Liver (tissue), 3 donors: Measurements from ENCODE around the gene RREB1.
A peak's percentile ranks its signal among the peaks of the same experiment; 100 is the strongest.

Source experiments
- ATF3 ChIP-seq: IDR thresholded peaks from 2 replicates; pipeline ENCODE4 v1.6.1; 2016; ENCODE audit warnings: antibody characterized with exemption
- EGR1 ChIP-seq, 2 donors: IDR thresholded peaks; 2 replicates each; pipeline ENCODE4 v1.6.1; 2016 to 2018; ENCODE audit warnings: antibody characterized with exemption in 2 of 2, low read depth in 2 of 2
- FOXA1 ChIP-seq: IDR thresholded peaks from 2 replicates; pipeline ENCODE4 v1.6.1; 2016; ENCODE audit warnings: antibody characterized with exemption
- MAX ChIP-seq: IDR thresholded peaks from 2 replicates; pipeline ENCODE4 v1.6.1; 2016; ENCODE audit warnings: antibody characterized with exemption
- RAD21 ChIP-seq, 2 donors: IDR thresholded peaks; 2 replicates each; pipeline ENCODE4 v1.6.1; 2016; ENCODE audit warnings: antibody characterized with exemption in 2 of 2, mild to moderate bottlenecking in 2 of 2
- REST ChIP-seq: IDR thresholded peaks from 2 replicates; pipeline ENCODE4 v1.6.1; 2016; ENCODE audit warnings: antibody characterized with exemption, mild to moderate bottlenecking
- SP1 ChIP-seq: IDR thresholded peaks from 2 replicates; pipeline ENCODE4 v1.6.1; 2018; ENCODE audit warnings: antibody characterized with exemption, mild to moderate bottlenecking
- TAF1 ChIP-seq: conservative IDR thresholded peaks from 2 replicates; pipeline ENCODE4 v1.6.1; 2016; ENCODE audit warnings: antibody characterized with exemption, mild to moderate bottlenecking
- YY1 ChIP-seq: IDR thresholded peaks from 2 replicates; pipeline ENCODE4 v1.6.1; 2016; ENCODE audit warnings: antibody characterized with exemption, mild to moderate bottlenecking
- TF ChIP-seq, protein P1 (sequence below): fragments of 150-350 bp; IDR thresholded peaks from 2 replicates; pipeline ENCODE4 v1.5.1; 2017; ENCODE audit warnings: improper control_type of control experiment, low read depth, low read length; ENCODE audit not compliant: missing input control
- donor health status: healthy.
- donor health status: healthy.

DNA sequence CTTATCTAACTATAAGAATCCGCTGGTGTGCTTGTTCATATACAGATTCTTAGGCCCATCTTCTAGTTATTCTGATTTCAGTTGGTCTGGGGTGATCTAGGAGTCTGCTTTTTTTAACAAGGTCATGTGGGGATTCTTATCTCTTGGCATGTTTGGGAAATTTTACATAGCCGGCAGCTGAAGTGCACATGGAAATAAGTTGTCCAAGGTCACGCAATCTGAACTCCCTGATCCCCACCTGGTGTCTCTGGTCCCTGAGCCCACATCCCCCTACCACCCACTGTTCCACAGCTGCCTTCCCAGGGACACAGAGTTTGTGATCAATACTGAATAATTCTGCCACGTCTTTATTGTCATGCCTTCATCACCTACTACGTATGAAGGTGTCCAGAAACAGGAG lies 114.4 kb downstream of the RREB1 start:
- TF ChIP-seq, protein P1, sequence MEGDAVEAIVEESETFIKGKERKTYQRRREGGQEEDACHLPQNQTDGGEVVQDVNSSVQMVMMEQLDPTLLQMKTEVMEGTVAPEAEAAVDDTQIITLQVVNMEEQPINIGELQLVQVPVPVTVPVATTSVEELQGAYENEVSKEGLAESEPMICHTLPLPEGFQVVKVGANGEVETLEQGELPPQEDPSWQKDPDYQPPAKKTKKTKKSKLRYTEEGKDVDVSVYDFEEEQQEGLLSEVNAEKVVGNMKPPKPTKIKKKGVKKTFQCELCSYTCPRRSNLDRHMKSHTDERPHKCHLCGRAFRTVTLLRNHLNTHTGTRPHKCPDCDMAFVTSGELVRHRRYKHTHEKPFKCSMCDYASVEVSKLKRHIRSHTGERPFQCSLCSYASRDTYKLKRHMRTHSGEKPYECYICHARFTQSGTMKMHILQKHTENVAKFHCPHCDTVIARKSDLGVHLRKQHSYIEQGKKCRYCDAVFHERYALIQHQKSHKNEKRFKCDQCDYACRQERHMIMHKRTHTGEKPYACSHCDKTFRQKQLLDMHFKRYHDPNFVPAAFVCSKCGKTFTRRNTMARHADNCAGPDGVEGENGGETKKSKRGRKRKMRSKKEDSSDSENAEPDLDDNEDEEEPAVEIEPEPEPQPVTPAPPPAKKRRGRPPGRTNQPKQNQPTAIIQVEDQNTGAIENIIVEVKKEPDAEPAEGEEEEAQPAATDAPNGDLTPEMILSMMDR, result no peak
- no peak for TF ChIP-seq REST
- no peak for TF ChIP-seq TAF1
- TF ChIP-seq EGR1 (IDR thresholded peaks at IDR 0.05; ENCODE audit: low read depth in 2 of 2), result no peak
- no peak for TF ChIP-seq FOXA1
- TF ChIP-seq YY1, result no peak
- no peak for TF ChIP-seq RAD21 (IDR thresholded peaks at IDR 0.05)
- TF ChIP-seq SP1, result peak; percentile 47
- no peak for TF ChIP-seq MAX
- no peak for TF ChIP-seq ATF3
